Lung (tissue), 12 donors: Measurements from ENCODE around the gene XK. TPM values are rescaled to one million over a fixed set of nuclear protein-coding genes. Genes with fewer than 3 reads are reported as not detected.

Source experiments
- ATAC-seq: fragments of 200-7000 bp; cut with Tn5 transposase; one replicate; pipeline ENCODE4 v1.9.1; 2020; ENCODE audit warnings: moderate number of reproducible peaks; ENCODE audit not compliant: insufficient read depth, low FRiP score
- DNase-seq, 3 donors: peaks; one replicate each; pipeline ENCODE4 v3.0.0-alpha.2; 2013 to 2017
- H3K27ac ChIP-seq, 2 donors: one replicate each; pipeline ENCODE4 v1.5.1; 2013; ENCODE audit warnings: mild to moderate bottlenecking in 2 of 2, moderate library complexity in 2 of 2, control low read depth in 1 of 2, inconsistent platforms in 1 of 2, low read depth in 1 of 2, low read length in 1 of 2
- H3K27me3 ChIP-seq, 3 donors: one replicate each; pipeline ENCODE4 v1.5.1; 2013; ENCODE audit warnings: low read length in 2 of 3; ENCODE audit not compliant: control insufficient read depth in 3 of 3, insufficient read depth in 3 of 3
- H3K36me3 ChIP-seq, 4 donors: one replicate each; pipeline ENCODE4 v1.5.1; 2013; ENCODE audit warnings: low read length in 4 of 4, mild to moderate bottlenecking in 1 of 4, moderate library complexity in 1 of 4; ENCODE audit not compliant: control insufficient read depth in 4 of 4, insufficient read depth in 4 of 4
- H3K4me1 ChIP-seq, 5 donors: one replicate each; pipeline ENCODE4 v1.5.1; 2013; ENCODE audit warnings: low read length in 5 of 5, mild to moderate bottlenecking in 2 of 5, moderate library complexity in 1 of 5; ENCODE audit not compliant: control insufficient read depth in 5 of 5, insufficient read depth in 5 of 5
- H3K4me3 ChIP-seq: one replicate; pipeline ENCODE4 v1.5.1; 2013; ENCODE audit warnings: mild to moderate bottlenecking, control low read depth, moderate library complexity
- H3K9ac ChIP-seq, 2 donors: one replicate each; pipeline ENCODE4 v1.5.1; 2013; ENCODE audit warnings: low read length in 2 of 2, control low read depth in 1 of 2; ENCODE audit not compliant: insufficient read depth in 1 of 2
- H3K9me3 ChIP-seq, 4 donors: one replicate each; pipeline ENCODE4 v1.5.1; 2013; ENCODE audit warnings: low read length in 3 of 4, mild to moderate bottlenecking in 1 of 4, moderate library complexity in 1 of 4; ENCODE audit not compliant: control insufficient read depth in 4 of 4, insufficient read depth in 3 of 4
- CTCF ChIP-seq: IDR thresholded peaks from 2 replicates; pipeline ENCODE4 v1.5.1; 2012; ENCODE audit warnings: mild to moderate bottlenecking; ENCODE audit errors: control extremely low read depth, extremely low read depth
- WGBS, 2 donors: extraction: QIAGEN DNeasy Blood & Tissue Kit; methylation state at CpG; one replicate each; pipeline ENCODE4 v1.1.7; 2013; 5-methylcytosine and 5-hydroxymethylcytosine counted together
- polyA plus RNA-seq, 2 donors: library from polyadenylated mRNA; stranded (reverse); fragments of 200-250 nt; gene quantifications; one replicate each; pipeline ENCODE4 v1.2.1, GENCODE V29; 2013
- total RNA-seq, 2 donors: library from RNA; depleted of rRNA in 1 of 2; stranded (reverse); fragments of >200 nt in 1 of 2; gene quantifications; one replicate each; pipeline ENCODE4 v1.2.1, GENCODE V29; 2014 to 2021
- donor health status: control.
- donor health status: control.
- donor health status: Bipolar disorder and iron deficiency.
- donor health status: healthy.
- donor health status: DM: yes; HTN: yes; CAD: no.

XK gene
- total and polyA plus RNA-seq, 4 donors = 0.86 to 7.3 (median 2.1) TPM

- no peak for DNase-seq
- no peak for TF ChIP-seq CTCF
- Histone ChIP-seq H3K4me1 (peaks cover 0 to 1% (median 0%) of the 10 kb centered on the region in 5 donors), H3K9me3 (no peaks in the 10 kb centered on the region), H3K36me3 (no peaks in the 10 kb centered on the region), H3K27me3 (no peaks in the 10 kb centered on the region), H3K9ac (no peak overlapping the region), H3K27ac (peak overlapping the region in 1 of 2 donors; percentile 62), H3K4me3 (no peak overlapping the region)
- no peak for ATAC-seq
- WGBS, 2 donors = 76 to 86% methylated on average over 2 of the region's 2 CpGs
These were observed 68.9 kb downstream of the XK start for GRCh38 chrX:37754516-37754915.

GRCh38 chrX:37755025-37755424, 69.4 kb downstream of the XK start:
- no peak for TF ChIP-seq CTCF

GRCh38 chrX:37757082-37757481, 71.5 kb downstream of the XK start:
- Histone ChIP-seq H3K9me3 (no peaks in the 10 kb centered on the region), H3K4me3 (no peak overlapping the region), H3K4me1 (peaks cover 0 to 1% (median 0%) of the 10 kb centered on the region in 5 donors), H3K27me3 (peaks cover 0 to 6% (median 0%) of the 10 kb centered on the region in 3 donors), H3K9ac (no peak overlapping the region), H3K36me3 (no peaks in the 10 kb centered on the region), H3K27ac (no peak overlapping the region)
- DNase-seq (no peak), ATAC-seq (no peak)
- no peak for TF ChIP-seq CTCF

More at GRCh38 chrX:37755025-37755424, 69.4 kb downstream of the XK start:
- Histone ChIP-seq H3K9ac (no peak overlapping the region), H3K27me3 (no peaks in the 10 kb centered on the region), H3K4me3 (no peak overlapping the region), H3K27ac (peak overlapping the region in 1 of 2 donors; percentile 32), H3K36me3 (no peaks in the 10 kb centered on the region), H3K9me3 (no peaks in the 10 kb centered on the region), H3K4me1 (peaks cover 0 to 1% (median 0%) of the 10 kb centered on the region in 5 donors)
- ATAC-seq (peak; percentile 63), DNase-seq (no peak)

GRCh38 chrX:37759351-37759750, 73.8 kb downstream of the XK start:
- DNase-seq (no peak), ATAC-seq (no peak)
- WGBS, 2 donors = 80 to 94% methylated on average over 1 of the region's 1 CpG
- no peak for TF ChIP-seq CTCF
- Histone ChIP-seq H3K27me3 (peaks cover 0 to 14% (median 0%) of the 10 kb centered on the region in 3 donors), H3K27ac (no peak overlapping the region), H3K36me3 (no peaks in the 10 kb centered on the region), H3K9me3 (no peaks in the 10 kb centered on the region), H3K4me1 (peaks cover 0 to under 1% (median 0%) of the 10 kb centered on the region in 5 donors), H3K4me3 (no peak overlapping the region), H3K9ac (no peak overlapping the region)
